GM06990 (cell line): ENCODE measurements around the gene TSKS.

Experiments
- DNase-seq: peaks from one replicate; pipeline ENCODE4 v3.0.0-alpha.2; 2011; ENCODE audit not compliant: insufficient read length; ENCODE audit errors: extremely low read depth
- H3K27me3 ChIP-seq: replicated peaks from 2 replicates; pipeline ENCODE4 v1.6.0; 2011; ENCODE audit warnings: low read length; ENCODE audit not compliant: control insufficient read depth, insufficient read depth
- H3K36me3 ChIP-seq: 2 replicates; pipeline ENCODE4 v1.5.1; 2011; ENCODE audit warnings: low read length; ENCODE audit not compliant: control insufficient read depth, insufficient read depth
- H3K4me3 ChIP-seq: replicated peaks from 2 replicates; pipeline ENCODE4 v1.5.1; 2011; ENCODE audit warnings: low read depth, mild to moderate bottlenecking, control low read depth, low read length
- TF ChIP-seq, protein P1 (sequence below): IDR thresholded peaks from 2 replicates; pipeline ENCODE4 v1.5.1; 2011; ENCODE audit warnings: low read length, control low read depth, mild to moderate bottlenecking, inconsistent platforms; ENCODE audit not compliant: insufficient read depth, poor library complexity, severe bottlenecking

TSKS gene

DNA sequence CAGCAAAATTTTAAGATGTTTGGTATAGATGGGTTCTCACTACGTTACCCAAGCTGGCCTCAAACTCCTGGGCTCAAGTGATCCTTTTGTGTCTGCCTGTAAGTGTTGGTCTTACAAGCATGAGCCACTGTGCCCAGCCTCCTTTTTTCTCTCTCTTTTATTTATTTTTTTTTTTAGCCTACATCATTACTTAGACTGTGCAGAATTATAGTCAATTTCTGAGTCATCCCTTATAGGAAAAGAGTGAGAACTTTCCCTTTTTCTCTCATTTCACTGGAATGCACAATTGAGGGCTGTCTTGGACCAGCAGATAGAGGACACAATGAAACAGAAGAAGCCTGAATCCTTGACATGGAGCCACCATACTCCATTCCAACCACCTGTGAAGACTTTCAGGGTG, 13.3 kb downstream of the TSKS start:
- no peak for DNase-seq
- Histone ChIP-seq H3K36me3 (no peaks in the 10 kb centered on the region), H3K27me3 (no peaks in the 10 kb centered on the region), H3K4me3 (no peak overlapping the region)
- TF ChIP-seq, protein P1, sequence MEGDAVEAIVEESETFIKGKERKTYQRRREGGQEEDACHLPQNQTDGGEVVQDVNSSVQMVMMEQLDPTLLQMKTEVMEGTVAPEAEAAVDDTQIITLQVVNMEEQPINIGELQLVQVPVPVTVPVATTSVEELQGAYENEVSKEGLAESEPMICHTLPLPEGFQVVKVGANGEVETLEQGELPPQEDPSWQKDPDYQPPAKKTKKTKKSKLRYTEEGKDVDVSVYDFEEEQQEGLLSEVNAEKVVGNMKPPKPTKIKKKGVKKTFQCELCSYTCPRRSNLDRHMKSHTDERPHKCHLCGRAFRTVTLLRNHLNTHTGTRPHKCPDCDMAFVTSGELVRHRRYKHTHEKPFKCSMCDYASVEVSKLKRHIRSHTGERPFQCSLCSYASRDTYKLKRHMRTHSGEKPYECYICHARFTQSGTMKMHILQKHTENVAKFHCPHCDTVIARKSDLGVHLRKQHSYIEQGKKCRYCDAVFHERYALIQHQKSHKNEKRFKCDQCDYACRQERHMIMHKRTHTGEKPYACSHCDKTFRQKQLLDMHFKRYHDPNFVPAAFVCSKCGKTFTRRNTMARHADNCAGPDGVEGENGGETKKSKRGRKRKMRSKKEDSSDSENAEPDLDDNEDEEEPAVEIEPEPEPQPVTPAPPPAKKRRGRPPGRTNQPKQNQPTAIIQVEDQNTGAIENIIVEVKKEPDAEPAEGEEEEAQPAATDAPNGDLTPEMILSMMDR = no peak

- Histone ChIP-seq H3K27me3 (no peaks in the 10 kb centered on the region), H3K36me3 (no peaks in the 10 kb centered on the region), H3K4me3 (no peak overlapping the region)
- no peak for DNase-seq
- TF ChIP-seq, protein P1 = no peak
Measured at GRCh38 chr19:49749055-49749716, 13.9 kb downstream of the TSKS start.

DNA sequence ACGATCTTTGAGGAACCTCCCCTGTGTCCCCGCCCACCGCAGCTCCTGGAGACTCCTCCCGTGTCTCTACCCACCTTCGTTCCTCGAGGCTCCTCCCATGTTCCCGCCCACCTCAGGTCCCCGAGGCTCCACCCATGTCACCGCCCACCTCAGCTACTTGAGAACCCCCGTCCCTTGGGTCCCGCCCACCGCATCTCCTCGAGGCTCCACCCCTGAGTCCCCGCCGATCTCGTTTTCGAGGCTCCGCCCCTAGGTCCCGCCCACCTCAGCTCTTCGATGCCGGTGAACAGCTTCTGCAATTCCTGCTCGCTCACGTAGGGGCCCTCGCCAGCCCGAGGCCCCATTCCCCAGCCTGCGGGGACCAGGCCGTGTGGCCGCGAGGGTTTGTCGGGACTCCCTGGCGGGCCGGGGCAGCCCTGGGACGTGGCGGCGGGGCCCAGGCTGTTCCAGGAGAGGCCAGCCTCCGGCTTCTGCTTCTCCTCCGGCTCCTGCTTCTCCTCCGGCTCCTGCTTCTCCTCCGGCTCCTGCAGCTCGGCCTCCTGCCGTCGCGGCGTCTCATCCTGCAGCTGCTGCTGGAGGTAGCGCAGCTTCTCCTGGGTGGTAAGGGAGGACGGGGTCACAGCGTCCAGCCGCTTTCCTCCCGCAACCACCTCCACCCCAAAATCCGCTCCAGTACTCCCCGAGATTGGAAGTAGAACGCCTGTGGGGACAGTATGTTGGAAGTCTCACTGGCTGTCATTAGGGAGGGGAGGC, 16.7 kb downstream of the TSKS start:
- peak; percentile 79 for DNase-seq
- Histone ChIP-seq H3K36me3 (no peaks in the 10 kb centered on the region), H3K4me3 (no peak overlapping the region), H3K27me3 (no peaks in the 10 kb centered on the region)
- TF ChIP-seq, protein P1 = no peak

DNA sequence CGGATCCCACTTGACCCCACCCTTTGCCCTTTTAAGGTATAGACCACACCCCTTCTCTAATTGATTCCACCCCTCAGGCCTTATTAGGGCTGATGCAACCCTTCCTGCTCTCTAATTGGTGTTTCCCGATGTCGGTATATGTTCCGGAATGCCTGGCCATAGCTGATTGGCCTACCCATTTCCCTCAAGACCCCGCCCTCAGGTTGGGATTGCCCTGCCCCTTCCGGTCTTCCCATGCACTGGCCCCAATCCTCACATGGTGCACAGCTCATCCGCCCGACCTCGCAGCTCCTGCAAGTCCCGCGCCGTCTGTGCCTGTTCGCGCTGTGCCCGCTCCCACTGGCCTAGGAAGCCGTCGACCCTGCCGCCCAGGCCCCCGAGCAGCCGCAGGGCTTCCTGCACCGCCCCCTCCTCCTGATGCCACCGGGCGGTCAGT, 18.1 kb downstream of the TSKS start:
- no peak overlapping the region for H3K4me3 ChIP-seq
- no peaks in the 10 kb centered on the region for H3K36me3 ChIP-seq
- H3K27me3 ChIP-seq = no peaks in the 10 kb centered on the region
- TF ChIP-seq, protein P1 = no peak
- DNase-seq = no peak

DNA sequence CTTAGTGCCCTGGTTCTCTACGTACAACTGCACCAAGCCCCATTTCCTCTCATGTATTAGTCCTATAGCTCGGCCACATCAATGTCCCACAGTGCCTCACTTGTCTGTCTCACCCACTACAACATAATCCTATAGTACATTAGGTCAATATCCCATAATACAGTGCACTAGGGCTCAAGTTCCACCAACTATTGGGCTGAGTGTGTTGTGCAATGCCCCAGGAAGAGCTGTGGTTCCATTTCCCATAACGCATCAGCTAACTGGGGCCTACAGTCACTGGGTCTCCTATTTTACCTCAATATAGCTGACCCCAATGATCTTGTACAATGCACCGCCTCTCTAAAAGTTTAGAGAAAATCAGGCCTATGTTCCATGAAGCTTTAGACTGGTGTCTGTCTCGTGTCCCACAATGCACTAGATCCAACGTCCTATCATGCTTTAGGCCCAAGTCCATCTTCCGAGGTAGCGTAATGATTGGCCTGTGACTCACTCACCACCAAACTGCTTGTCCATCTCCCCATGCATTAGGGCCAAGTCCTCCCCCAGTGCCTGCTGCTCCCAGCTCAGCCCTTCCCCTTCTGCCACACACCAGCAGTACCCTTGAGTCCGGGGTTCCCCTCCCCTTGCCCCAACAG, 21.8 kb downstream of the TSKS start:
- Histone ChIP-seq H3K4me3 (no peak overlapping the region), H3K36me3 (no peaks in the 10 kb centered on the region), H3K27me3 (no peaks in the 10 kb centered on the region)
- TF ChIP-seq, protein P1 = no peak
- DNase-seq = no peak
